ENCODE results near the gene APOA1.
"Not testable (repeated sequence)": the region's sequence is repeated elsewhere in the genome, so short reads cannot be mapped to it uniquely, and the experiment has no call there.

Gene APOA1

DNA sequence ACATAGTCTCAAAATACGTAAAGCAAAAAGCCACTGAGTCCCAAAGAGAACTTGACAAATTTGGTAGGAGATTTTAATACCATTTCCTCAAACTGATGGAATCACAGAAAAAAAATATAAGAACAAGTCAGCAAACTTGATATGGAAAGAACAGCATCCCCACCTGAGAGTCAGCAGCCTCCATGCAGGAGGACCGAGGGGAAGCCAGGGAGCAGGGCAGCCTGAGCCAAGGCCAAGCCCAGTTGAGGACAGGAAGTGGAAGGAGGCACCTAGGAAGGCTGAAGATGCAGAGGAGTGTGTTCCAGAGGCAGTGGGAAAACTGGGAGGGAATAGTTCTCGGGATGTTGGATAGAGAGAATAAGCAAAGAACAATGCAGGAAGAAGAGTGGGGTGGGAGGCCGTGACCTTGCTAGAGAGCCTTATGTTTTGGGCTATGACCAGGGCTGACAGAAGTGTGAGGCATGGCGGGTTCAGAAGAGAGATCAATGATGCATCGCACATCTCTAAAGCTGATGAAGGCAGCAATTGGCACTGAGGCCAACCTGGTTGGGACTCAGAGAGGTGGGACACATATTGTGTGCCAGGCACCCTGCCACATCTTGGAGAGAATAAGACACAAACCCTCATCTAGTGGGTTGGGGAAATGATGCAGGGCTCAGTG is 29.7 kb downstream of the APOA1 start:
- Histone ChIP-seq H3K9me3 (ENCODE audit: insufficient read depth, low read depth, low read length) (no peaks in the 10 kb centered on the region), H3K4me1 (ENCODE audit: insufficient read depth, low read length, poor library complexity, severe bottlenecking) (no peaks in the 10 kb centered on the region), H2AFZ (ENCODE audit: low read length) (no peak overlapping the region), H3K4me3 (ENCODE audit: low read length, poor library complexity, severe bottlenecking) (no peak overlapping the region), H3K4me2 (ENCODE audit: low read depth, low read length, poor library complexity, severe bottlenecking) (no peak overlapping the region), H4K20me1 (ENCODE audit: insufficient read depth, low read length, poor library complexity, severe bottlenecking) (no peaks in the 10 kb centered on the region), H3K9me2 (replicated peaks; ENCODE audit: low read depth, low read length) (no peaks in the 10 kb centered on the region), H3K27me3 (ENCODE audit: insufficient read depth, low read length, poor library complexity, severe bottlenecking) (no peaks in the 10 kb centered on the region), H3K9ac (ENCODE audit: low read depth, low read length, poor library complexity, severe bottlenecking) (no peak overlapping the region), H3K79me2 (ENCODE audit: insufficient read depth, low read length) (no peaks in the 10 kb centered on the region), H3K36me3 (ENCODE audit: insufficient read depth, low read length) (no peaks in the 10 kb centered on the region), H3F3A (ENCODE audit: low read depth) (no peaks in the 10 kb centered on the region)
- TF ChIP-seq EZH2phosphoT487 (IDR thresholded peaks at IDR 0.05; ENCODE audit: borderline replicate concordance), result no peak
- TF ChIP-seq, protein P1, sequence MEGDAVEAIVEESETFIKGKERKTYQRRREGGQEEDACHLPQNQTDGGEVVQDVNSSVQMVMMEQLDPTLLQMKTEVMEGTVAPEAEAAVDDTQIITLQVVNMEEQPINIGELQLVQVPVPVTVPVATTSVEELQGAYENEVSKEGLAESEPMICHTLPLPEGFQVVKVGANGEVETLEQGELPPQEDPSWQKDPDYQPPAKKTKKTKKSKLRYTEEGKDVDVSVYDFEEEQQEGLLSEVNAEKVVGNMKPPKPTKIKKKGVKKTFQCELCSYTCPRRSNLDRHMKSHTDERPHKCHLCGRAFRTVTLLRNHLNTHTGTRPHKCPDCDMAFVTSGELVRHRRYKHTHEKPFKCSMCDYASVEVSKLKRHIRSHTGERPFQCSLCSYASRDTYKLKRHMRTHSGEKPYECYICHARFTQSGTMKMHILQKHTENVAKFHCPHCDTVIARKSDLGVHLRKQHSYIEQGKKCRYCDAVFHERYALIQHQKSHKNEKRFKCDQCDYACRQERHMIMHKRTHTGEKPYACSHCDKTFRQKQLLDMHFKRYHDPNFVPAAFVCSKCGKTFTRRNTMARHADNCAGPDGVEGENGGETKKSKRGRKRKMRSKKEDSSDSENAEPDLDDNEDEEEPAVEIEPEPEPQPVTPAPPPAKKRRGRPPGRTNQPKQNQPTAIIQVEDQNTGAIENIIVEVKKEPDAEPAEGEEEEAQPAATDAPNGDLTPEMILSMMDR (conservative IDR thresholded peaks at IDR 0.05; ENCODE audit: low read length), result no peak

DNA sequence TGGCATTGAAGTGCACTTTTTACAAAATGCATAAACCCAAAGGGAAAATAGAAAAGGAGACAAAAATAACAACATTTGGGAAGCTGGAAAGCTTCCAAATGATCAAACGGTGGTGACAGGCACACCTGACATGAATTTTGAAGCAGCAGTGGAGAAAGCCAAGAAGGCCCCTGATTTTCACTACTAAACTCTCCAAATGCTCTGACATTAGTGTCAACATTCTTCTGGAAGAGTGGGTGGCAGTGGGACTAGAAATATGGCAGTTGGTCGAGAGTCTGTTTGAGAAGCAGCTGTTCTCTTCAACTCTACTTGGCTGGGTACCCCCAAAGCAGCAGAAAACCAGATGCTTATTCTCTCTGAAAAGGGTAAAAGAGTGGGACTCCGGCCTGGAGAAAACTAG is 33.4 kb downstream of the APOA1 start:
- Histone ChIP-seq H3F3A (ENCODE audit: low read depth) (no peaks in the 10 kb centered on the region), H3K9me2 (replicated peaks; ENCODE audit: low read depth, low read length) (no peaks in the 10 kb centered on the region), H3K4me1 (ENCODE audit: insufficient read depth, low read length, poor library complexity, severe bottlenecking) (no peaks in the 10 kb centered on the region), H3K36me3 (ENCODE audit: insufficient read depth, low read length) (no peaks in the 10 kb centered on the region), H4K20me1 (ENCODE audit: insufficient read depth, low read length, poor library complexity, severe bottlenecking) (no peaks in the 10 kb centered on the region), H3K4me3 (ENCODE audit: low read length, poor library complexity, severe bottlenecking) (no peak overlapping the region), H3K79me2 (ENCODE audit: insufficient read depth, low read length) (no peaks in the 10 kb centered on the region), H2AFZ (ENCODE audit: low read length) (no peak overlapping the region), H3K9ac (ENCODE audit: low read depth, low read length, poor library complexity, severe bottlenecking) (no peak overlapping the region), H3K27me3 (ENCODE audit: insufficient read depth, low read length, poor library complexity, severe bottlenecking) (no peaks in the 10 kb centered on the region), H3K9me3 (ENCODE audit: insufficient read depth, low read depth, low read length) (no peaks in the 10 kb centered on the region), H3K4me2 (ENCODE audit: low read depth, low read length, poor library complexity, severe bottlenecking) (no peak overlapping the region)
- no peak for TF ChIP-seq EZH2phosphoT487 (IDR thresholded peaks at IDR 0.05; ENCODE audit: borderline replicate concordance)
- TF ChIP-seq, protein P1 (conservative IDR thresholded peaks at IDR 0.05; ENCODE audit: low read length), result no peak

DNA sequence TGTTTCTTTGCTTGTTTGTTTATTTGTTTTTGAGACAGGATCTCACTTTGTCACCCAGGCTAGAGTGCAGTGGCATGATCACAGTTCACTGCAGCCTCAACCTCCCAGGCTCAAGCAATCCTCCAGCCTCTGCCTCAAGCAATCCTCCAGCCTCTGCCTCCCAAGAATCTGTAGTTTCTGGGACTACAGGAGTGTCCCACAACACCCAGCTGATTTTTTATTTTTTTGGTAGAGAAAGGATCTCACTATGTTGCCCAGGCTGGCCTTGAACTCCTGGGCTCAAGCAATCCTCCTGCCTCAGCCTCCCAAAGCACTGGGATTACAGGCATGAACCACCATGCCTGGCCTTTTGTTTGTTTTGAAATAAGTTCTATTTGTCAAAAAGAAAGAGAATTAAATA is 35.8 kb downstream of the APOA1 start:
- not testable (repeated sequence) for H3F3A ChIP-seq (ENCODE audit: low read depth); H3K27me3 ChIP-seq (ENCODE audit: insufficient read depth, low read length, poor library complexity, severe bottlenecking); H3K4me2 ChIP-seq (ENCODE audit: low read depth, low read length, poor library complexity, severe bottlenecking); H3K36me3 ChIP-seq (ENCODE audit: insufficient read depth, low read length); H3K79me2 ChIP-seq (ENCODE audit: insufficient read depth, low read length); H3K9me3 ChIP-seq (ENCODE audit: insufficient read depth, low read depth, low read length); H3K9me2 ChIP-seq (replicated peaks; ENCODE audit: low read depth, low read length); H2AFZ ChIP-seq (ENCODE audit: low read length); H3K4me3 ChIP-seq (ENCODE audit: low read length, poor library complexity, severe bottlenecking); H4K20me1 ChIP-seq (ENCODE audit: insufficient read depth, low read length, poor library complexity, severe bottlenecking); H3K4me1 ChIP-seq (ENCODE audit: insufficient read depth, low read length, poor library complexity, severe bottlenecking); H3K9ac ChIP-seq (ENCODE audit: low read depth, low read length, poor library complexity, severe bottlenecking)

DNA sequence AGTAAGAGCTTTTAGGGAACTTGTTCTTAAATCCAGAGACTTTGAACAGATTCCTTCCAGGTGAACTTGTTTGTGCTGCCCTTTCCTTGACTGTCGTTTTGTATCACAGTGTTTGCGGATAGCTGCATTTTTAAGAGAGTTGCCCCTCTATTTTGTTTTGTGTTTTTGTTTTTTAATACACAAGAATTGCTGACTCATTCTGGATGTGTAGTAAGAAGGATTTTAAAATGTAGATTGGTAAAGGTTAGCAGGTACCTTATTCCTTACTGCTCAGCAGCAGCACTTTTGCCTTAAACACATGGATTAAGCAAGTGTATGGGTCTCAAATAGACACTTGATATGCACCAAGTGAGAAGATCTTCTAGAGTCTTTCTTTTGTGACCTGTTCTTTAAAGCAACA is 36.8 kb downstream of the APOA1 start:
- no peak overlapping the region for H3K9ac ChIP-seq (ENCODE audit: low read depth, low read length, poor library complexity, severe bottlenecking)
- no peaks in the 10 kb centered on the region for H4K20me1 ChIP-seq (ENCODE audit: insufficient read depth, low read length, poor library complexity, severe bottlenecking)
- no peaks in the 10 kb centered on the region for H3K9me3 ChIP-seq (ENCODE audit: insufficient read depth, low read depth, low read length)
- H3K79me2 ChIP-seq (ENCODE audit: insufficient read depth, low read length), result no peaks in the 10 kb centered on the region
- H3K4me1 ChIP-seq (ENCODE audit: insufficient read depth, low read length, poor library complexity, severe bottlenecking), result no peaks in the 10 kb centered on the region
- H3K9me2 ChIP-seq (replicated peaks; ENCODE audit: low read depth, low read length), result no peaks in the 10 kb centered on the region
- H3K27me3 ChIP-seq (ENCODE audit: insufficient read depth, low read length, poor library complexity, severe bottlenecking), result no peaks in the 10 kb centered on the region
- no peak overlapping the region for H2AFZ ChIP-seq (ENCODE audit: low read length)
- H3K36me3 ChIP-seq (ENCODE audit: insufficient read depth, low read length), result no peaks in the 10 kb centered on the region
- no peaks in the 10 kb centered on the region for H3F3A ChIP-seq (ENCODE audit: low read depth)
- no peak overlapping the region for H3K4me2 ChIP-seq (ENCODE audit: low read depth, low read length, poor library complexity, severe bottlenecking)
- TF ChIP-seq EZH2phosphoT487 (IDR thresholded peaks at IDR 0.05; ENCODE audit: borderline replicate concordance), result no peak
- TF ChIP-seq, protein P1 (conservative IDR thresholded peaks at IDR 0.05; ENCODE audit: low read length), result no peak
- no peak overlapping the region for H3K4me3 ChIP-seq (ENCODE audit: low read length, poor library complexity, severe bottlenecking)

All from Loucy (cell line).